Activated CD8-positive, alpha-beta memory T cell treated with anti-CD3 and anti-CD28 coated beads for 1 hour (primary cell): Measurements from ENCODE around the gene TSC2.
"Not testable (repeated sequence)": the region's sequence is repeated elsewhere in the genome, so short reads cannot be mapped to it uniquely, and the experiment has no call there.

Experiments
- DNase-seq, 2 donors: peaks; one replicate each; pipeline ENCODE4 v3.0.0-alpha.2; 2020; ENCODE audit warnings: low read depth in 1 of 2; ENCODE audit errors: extremely low read depth in 1 of 2

TSC2 gene

DNA sequence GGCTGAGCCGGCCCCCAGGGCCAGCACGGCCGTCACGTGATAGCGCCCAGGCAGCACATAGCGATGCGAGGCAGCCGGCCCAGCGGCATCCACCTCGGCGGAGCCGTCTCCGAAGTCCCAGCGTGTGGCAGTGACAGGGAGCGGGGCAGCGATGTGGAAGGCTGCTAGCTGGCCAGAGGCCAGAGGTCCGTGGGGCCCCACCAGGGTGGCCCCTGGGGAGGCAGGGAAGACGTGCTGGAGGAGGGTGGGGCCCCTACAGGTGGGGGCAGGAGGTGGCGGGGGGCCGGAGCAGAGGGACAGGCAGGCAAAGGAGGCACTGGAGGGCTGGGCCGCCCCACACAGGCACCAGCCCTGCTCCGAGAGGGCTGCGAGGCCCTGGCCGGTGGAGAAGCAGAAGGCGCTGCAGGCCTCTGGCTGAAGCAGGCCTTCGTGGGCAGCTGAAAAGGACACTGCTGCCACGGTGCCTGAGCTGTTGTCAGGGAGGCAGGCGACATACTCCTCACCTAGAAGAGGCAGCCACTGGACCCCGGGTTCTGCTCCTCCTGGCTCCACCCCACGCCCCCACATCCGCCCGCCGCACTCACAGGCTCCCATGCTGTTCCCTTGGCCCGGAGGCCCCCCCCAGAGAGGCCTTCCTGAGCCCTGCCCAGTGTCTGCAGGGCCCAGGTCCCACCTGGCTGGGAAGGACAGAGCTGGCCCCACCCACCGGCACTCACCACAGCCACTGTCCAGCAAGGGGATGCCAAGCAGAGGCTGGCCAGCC lies 70.4 kb downstream of the TSC2 start:
- not testable (repeated sequence) for DNase-seq

- DNase-seq, result not testable (repeated sequence)
Measured at GRCh38 chr16:2121325-2121724, 73.5 kb downstream of the TSC2 start.

DNA sequence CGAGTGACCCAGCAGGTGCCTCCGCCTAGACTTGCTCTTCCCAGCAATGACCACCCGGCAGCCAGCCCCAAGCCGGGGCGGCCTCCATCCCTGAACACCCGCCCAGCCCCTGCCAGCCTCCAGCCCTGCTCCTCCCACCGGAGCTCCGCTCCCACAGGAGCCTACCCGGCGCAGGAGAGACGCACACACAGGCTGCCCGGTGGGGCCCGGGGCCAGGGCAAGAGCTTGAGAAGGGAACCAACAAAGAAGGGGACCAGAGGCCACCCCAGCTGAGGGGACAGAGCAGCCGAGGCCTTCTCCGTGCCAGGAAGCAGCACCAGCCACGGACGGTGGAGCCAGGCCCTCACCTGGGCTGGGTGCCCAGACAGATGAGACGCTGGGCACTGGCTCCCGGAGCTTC lies 74.1 kb downstream of the TSC2 start:
- DNase-seq, result no peak

- DNase-seq, result no peak
Measured at GRCh38 chr16:2122429-2122828, 74.6 kb downstream of the TSC2 start.

- DNase-seq, result not testable (repeated sequence)
Measured at GRCh38 chr16:2122934-2123683, 75.3 kb downstream of the TSC2 start.

DNA sequence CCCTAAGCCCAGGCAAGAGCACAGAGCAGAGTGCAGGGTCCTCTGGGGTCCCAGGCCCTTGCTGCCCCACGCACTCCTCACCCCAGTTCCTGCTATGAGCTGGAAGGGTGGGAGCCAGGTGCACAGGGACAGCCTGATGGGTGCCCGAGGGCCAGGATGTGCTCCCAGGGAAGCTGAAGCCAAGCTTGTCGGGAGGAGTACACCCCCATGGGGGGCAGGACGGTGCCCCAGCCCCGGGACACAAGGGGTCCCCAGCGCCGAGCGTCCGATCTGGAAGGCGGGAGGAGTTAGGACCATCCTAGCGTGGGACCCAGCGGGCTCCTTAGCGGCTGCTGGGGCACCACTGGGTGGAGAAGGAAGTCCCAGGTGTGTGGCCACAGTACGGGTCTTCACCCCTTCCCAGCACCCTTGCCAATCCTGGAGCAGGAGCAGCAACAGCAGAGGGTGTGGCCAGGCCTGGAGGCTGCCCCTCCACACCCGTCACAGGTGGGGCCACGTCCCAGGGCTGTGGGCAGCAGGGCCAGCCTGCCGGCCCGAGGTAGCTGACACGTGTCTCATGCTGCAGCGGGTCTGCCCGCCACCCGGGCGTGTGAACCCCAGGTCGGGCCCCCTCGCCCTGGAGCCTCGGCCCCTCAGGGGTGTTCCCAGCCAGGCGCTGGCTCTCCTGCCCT lies 76.1 kb downstream of the TSC2 start:
- DNase-seq, result not testable (repeated sequence)

DNA sequence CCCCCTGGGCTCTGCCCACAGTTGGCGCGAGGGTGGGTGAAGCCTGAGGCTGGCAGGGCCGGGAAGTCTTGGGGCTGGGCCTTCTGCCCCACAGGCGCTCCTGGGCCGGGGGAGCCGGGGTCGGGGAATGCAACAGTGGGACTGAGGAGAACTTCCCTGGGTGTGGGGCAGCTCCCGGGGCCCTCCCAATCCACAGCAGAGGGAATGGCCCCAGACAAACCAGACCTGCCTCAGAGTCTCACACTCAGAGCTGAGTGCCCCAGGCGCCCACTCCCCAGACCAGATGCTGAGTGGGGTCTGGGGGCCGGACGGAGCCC lies 76.5 kb downstream of the TSC2 start:
- DNase-seq, result not testable (repeated sequence)

- DNase-seq, result not testable (repeated sequence)
Measured at GRCh38 chr16:2124694-2125444, 77.1 kb downstream of the TSC2 start.

GRCh38 chr16:2125609-2126008 lies 77.8 kb downstream of the TSC2 start:
- DNase-seq, result not testable (repeated sequence)

DNA sequence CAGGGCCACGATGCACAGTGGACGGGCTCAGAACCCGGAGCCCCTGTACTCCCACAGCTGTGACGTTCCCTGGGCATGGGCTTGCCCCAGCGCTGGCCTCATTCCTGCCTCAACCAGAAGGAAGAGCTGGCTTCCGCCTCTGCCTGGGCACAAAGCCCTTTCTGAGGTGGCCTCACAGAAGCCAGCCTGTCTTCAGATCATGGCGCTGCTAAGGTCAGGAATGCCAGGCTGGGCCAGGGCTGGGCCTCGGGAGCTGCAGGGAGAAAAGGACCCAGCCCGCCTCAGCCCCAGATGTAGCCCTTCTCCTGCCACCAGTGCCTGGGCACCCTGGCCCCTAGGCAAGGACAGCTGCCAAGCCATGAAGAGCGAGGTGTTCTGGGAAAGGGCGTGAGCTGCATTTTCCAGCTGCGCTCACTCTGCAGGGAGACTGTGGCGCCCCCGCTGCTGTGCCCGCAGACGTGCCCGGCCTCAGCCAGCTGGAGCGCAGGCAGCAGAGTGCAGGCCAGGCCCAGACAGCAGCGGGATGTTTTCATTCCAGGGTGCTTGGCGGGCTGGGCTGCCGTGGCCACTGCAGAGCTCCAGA lies 78.5 kb downstream of the TSC2 start:
- DNase-seq, result not testable (repeated sequence)

DNA sequence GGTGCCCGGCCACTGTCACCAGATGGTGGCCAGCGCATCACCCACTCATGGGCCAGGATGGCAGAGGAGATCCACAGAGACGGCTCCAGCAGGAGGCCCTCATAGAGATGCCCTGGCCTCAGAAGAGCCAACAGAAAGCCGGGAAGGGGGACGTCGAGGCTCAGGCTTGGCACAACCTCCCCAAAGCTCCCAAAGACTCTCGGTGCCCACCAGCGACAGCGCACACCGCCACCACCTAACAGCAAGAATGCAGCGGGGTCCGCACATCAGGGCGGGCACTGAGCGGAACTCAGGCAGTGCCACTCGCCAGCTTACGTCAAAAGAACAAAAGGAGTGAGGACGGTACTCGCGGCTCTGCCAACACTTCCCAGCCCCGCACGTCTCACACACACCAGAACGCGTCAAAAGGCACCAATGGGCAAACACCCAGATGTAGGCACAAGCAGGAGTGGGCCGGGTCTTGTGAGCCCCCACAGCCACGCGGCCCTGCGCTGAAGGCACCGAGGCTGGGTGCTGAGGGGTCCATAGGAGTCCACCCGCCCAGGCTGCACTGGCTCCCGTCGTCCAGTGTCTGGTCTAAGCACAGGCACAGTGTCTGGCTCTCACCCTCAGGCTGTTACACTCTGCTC lies 79.3 kb downstream of the TSC2 start:
- DNase-seq, result not testable (repeated sequence)

DNA sequence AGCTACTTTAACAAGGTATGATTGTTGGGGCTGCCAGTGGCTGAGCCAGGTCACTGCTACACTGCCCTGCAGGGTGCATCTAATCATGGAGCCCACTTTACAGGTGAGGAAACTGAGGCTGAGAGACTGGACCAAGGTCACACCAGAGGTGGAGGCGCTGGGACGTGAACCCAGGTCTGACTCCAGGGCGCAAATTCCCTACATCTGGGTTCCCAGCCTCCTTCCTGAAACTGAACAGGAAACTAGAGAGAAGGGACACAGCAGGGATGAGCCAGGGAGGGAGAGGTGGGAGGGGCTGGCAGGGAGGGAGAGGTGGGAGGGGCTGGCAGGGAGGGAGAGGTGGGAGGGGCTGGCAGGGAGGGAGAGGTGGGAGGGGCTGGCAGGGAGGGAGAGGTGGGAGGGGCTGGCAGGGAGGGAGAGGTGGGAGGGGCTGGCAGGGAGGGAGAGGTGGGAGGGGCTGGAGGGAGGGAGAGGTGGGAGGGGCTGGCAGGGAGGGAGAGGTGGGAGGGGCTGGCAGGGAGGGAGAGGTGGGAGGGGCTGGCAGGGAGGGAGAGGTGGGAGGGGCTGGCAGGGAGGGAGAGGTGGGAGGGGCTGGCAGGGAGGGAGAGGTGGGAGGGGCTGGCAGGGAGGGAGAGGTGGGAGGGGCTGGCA lies 80.0 kb downstream of the TSC2 start:
- DNase-seq, result not testable (repeated sequence)

DNA sequence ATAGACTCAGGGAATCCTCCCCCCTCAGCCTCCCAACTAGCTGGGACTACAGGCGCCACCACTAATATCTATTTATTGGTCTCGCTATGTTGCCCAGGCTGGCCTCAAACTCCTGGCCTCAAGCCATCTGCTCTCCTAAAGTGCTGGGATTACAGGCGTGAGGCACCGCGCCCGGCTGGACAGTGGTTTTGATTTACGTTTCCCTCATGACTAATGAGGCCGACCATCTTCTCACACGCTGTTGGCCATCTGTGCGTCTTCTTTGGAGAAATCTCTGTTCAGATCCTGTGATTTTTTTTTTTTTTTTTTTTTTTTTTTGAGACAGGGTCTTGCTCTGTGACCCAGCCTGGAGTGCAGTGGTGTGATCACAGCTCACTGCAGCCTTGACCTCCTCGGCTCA lies 81.5 kb downstream of the TSC2 start:
- DNase-seq, result not testable (repeated sequence)

- DNase-seq, result not testable (repeated sequence)
Measured at GRCh38 chr16:2129890-2130447, 82.2 kb downstream of the TSC2 start.

DNA sequence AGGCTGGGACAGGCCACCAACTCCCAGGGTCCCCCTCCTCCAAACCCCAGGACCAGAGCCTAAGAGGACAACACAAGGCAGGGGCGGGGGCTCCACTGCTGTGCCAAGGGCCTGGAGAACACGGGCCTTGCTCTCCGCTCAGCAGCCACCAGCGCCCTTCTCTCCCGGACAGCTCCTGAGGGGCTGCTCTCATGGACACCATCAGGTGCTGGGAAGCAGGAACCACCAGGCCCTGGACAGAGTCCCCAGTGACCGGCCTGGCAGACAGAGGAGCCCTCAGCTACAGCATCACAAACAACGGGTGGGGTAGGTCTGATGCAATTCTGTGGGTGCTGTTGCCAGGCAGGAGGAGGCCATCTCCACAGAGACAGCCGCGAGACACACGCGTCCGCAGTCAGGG lies 86.0 kb downstream of the TSC2 start:
- DNase-seq, result not testable (repeated sequence)

DNA sequence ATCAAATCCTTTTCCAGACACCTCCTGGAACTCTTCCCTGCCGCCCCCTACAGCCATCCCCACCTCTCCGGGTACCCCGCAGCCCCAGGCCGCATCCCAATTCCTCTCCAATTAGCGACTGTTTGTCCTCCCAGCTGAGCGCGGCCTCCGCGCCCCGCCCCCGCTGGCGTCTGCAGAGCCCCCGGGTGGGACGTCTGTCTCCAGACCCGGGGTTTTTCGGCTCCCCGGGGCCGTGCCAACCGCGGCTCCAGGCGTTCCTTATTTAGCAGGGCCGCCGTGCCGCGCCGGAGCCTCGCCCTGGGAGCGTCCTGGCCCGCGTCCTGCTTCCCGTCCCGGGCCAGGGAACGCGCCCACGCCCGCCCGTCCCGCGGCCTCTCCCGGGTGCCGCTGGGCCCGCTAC lies 87.3 kb downstream of the TSC2 start:
- not testable (repeated sequence) for DNase-seq

GRCh38 chr16:2135770-2136490 lies 88.1 kb downstream of the TSC2 start, which contains the start of gene PKD1:
Gene PKD1, minus strand, starts transcription at chr16:2135898. Its CDS starts 209 bp downstream, at chr16:2135689.
- peak; percentile 88 to 98 for DNase-seq
